SIG-M5 treated with dmso at 0.1 percent for 504 hours (cell line): ENCODE results near the gene ROBO4.

Source experiments
- DNase-seq: peaks from one replicate; lab custom pipeline; 2025; ENCODE audit not compliant: unreplicated experiment; lab: John Stamatoyannopoulos, UW

The ROBO4 gene

DNA sequence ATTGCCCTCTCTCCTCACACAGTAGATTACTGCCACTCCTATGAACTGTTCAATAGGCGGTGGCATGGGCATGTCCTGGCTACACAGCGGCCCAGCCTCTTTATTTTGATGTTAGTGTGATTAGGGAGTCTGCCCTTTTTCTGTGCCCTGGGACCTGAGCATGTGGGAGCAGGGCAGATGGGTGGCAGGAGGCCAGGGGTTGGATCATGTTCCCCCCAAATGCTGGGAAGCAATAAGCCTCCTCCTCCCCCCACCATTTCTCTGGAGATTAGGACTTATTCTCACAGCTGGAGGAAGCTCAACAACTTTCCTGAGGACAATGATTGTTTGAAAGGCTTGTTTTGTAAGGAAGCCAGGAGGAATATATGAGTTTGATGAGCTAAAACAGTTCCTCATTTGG is 22.2 kb upstream of the ROBO4 start:
- no peak for DNase-seq

DNA sequence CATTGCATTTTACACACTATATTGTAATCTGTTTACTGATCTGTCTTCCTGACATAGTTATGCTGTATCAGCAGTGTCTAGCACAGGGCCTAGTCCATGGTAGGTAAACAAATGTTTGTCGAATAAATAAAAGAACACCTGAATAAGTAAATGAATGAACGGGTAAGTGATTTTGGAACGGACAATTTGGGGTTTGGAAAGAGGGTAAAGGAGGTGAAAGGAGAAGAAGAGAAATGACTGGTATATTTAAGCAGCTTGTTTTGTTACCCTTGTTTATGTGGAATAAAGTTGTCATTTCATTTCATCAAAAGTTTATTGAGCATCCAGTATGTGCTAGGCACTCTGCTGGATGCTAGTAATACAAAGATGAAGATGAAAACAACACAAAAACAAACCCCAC is 21.3 kb upstream of the ROBO4 start, which contains the start of gene HEPN1:
Gene HEPN1, plus strand, starts transcription at position 301 of the 400 bp plus-strand sequence.
- DNase-seq, result no peak

DNA sequence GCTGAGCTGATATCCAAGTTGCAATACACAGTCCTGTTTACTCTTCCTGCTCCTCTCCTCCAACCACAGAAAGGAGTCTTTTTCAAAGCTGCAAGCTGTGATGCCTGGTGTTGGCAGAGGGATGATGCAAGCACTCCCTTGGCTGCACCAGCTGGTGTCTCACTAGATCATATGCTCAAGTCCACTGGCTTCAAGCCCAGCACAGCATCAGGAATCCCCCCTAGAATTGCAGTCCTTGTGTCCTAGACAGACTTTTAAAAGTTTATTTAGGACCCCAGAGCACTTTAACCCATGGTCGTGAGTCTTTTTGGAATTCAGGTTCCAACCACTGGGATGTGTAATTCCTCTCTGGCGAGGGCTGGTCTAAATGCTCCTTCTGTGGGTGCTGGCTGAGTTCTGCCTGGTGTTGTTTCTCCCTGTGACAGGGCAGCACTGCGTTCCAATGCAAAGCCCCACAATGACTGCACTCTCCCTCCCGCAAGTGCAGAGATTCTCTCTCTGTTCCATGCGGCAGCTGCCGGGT is 19.5 kb upstream of the ROBO4 start:
- no peak for DNase-seq

DNA sequence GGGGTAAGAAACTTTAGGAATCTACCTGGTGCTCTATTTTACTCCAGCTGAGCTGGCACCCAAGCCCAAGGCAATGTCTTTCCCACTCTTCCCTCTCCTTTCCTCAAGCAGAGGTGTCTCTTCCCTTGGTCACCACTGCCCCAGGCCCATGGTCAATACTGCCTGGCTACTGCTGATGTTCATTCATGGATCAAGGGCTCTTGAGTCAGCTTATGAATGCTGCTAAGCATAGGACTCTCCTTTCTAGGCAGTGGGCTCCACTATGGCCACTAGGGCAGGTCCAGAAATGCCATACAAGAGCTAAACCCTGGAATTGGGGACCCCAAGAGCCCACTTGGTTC is 18.7 kb upstream of the ROBO4 start:
- no peak for DNase-seq

DNA sequence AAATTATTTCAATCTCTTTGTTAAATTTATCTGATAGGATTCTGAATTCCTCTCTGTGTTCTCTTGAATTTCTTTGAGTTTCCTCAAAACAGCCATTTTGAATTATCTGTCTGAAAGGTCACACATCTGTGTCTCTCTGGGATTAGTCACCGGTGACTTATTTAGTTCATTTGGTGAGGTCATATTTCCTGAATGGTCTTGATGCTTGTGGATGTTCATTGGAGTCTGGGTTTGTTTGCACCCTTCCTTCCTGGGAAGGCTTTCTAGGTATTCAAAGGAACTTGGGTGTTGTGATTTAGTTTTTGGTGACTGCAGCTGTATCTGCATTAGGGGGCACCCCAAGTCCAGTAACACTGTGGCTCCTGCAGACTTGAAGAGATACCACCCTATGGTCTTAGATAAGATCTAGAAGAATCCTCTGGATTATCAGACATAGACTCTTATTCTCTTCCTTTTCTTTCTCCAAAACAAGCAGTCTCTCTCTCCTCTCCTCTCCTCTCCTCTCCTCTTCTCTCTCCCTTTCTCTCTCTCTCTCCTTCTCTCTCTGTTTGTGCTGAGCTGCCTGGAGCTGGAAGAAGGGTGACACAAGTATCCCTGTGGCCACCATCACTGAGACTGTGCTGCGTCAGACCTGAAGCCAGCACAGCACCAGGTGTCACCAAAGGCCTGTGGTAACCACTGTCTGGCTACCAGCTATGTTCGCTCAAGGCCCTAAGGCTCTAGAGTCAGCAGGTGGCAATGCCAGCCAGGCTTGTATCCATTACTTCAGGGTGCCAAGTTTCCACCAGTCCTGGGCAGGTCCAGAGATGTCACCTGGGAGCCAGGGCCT is 18.1 kb upstream of the ROBO4 start:
- no peak for DNase-seq

DNA sequence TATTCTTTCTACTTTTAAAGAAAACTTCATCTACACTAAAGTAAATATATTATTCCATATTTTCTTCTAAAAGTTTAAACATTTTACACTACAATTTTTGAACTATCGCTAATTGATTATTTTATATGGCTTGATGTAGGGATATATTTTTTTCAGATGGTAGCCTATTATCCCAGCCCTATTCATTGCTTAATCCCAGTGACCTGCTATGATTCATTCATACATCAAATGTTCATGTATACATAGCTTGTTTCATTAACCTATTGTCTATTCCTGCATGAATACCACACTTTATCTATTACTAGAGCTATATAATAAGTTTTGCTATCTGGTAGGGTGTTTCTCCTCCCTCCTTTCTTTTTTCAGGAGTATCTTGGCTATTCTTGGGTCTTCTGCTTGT is 5.0 kb upstream of the ROBO4 start:
- DNase-seq, result no peak

DNA sequence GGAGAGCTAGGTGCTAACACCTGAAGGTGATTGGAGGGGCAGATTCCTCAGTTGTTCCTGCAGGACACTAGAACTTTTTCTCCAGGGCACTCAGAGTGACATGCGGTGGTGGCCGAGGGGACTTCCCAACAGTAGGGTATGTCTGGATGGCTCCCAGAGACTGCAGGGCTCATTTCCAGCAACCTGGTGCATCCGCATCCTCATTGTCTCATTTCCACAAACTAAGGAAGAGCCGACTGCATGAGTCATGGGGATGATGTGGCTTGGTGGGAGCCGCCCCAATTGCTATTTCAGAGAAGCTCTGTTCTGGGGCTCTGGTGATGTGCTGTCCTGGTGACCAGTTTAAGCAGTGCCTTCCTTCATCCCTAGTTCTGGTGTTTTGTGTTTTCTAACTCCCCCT is 2.8 kb upstream of the ROBO4 start:
- no peak for DNase-seq

DNA sequence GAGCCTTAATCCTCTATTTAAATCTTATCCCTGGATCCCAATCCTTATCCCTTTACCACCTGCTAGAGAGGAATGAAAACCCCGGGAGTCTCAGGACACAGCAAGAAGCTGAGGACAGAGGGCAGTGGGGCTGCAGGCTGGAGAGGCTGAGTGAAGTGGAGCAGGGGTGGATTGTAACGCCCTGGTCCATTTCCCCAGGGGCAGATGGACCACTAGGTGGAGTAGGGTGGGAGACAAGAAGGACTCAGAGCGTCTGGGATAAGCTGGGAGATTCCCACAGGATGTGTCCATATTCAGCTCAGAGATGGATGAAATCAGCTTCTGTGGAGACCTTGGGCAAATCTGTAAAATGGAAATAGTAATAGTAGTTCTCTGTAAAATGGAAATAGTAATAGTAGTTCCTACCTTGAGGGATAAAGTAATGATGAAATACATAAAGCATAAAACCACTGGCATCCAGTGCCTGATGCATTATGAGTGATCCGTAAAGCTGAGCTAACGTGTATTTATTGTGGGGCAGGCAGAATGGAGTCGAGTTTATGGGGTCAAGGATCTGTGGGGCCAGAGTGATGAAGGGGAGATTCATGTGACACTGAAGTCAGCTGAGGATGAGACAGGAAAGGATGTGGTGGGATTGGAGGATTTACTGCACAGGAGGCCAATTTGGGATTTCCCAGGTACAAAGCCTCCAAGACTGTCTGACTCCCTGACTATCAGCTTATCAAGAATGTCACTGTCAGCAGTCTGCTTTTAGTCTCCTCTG is 1.9 kb upstream of the ROBO4 start:
- no peak for DNase-seq

DNA sequence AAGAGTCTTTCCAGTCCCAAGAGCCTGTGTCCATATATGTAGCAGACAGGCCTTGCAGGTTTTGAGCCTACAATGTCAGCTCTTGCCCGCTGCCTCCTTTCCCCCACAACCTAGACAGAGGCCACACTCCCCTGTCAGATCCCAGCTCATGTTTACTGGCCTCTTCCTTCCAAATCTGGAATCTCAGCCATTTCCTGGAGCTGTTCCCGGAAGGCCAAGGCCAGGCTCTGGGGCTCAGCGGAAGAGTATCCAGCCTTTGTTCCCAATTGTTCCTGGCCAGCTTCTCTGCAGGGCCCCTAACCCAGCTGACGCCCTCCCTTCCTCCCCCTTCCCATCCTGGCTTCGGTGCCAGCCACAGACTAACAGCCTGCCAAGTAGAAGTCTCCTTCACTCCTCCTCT is 1.0 kb upstream of the ROBO4 start:
- DNase-seq, result no peak

DNA sequence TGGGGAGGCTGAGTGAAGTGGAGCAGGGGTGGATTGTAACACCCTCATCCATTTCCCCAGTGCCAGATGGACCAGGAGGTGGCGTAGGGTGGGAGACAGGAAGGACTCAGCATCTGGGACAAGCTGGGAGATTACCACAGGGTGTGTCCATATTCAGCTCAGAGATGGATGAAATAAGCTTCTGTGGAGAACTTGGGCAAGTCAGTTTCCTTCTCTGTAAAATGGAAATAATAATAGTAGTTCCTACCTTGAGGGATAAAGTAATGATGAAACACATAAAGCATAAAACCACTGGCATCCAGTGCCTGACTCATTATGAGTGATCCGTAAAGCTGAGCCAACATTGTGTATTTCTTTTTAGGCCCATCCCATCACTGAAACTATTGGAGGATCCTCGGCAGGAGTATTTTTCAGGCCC is 607 bp upstream of the ROBO4 start:
- no peak for DNase-seq

DNA sequence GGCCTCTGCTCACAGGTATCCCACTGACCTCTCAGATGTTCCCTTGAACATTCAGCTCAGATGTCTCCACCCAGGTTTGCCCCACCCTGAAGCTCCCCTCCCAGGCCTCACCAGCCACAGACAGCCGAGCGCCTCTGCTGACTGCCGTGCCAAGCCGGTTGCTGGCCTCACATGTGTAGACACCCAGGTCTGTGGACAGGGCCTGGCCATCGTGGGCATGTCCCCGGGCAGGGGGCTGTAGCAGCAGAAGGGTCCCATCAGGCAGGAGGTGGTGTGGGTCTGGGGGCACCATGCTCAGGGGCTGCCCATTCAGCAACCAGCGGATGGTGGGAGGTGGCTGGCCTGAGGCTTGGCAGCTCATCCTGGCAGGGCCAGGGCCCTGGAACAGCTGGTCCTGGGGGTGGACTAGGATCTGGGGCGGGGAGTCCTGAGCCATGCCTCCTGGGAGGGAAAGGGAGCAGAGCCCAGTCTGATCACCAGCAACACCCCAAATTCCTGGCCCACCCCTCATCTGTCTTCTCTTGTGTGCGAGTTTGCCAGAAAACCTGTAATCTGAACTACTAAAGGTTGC is 759 bp downstream of the ROBO4 start:
- DNase-seq, result no peak

DNA sequence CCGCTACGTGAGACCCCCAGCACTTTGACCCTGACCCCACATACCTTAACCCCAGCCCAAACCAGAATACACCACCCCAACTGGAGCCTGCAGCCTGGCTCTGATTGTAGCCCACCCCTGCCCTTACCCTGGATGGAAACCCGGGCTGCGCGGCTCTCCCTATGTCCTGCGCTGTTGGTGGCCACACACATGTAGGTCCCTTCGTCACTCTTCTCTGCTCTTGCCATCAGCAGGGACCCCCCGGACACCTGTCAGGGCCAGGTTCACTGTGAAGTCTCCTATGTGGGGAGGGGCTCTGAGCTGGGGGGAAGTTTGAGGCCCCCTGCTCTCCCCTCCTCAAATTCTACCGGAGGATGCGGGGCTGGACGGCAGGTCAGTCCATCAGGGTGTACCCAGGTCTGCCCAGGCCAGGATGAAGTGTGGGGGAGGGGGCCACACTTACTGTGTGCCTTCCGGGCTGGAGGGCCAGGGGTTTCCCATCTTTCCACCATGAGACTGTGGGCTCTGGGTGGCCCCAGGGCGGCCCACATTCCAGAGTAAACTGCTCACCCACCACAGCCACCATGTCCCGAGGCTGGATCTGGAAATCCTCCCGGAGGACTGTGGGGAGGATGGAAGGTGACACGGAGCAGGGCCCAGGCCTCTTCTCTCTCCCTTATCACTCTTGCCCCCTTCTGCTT is 1.5 kb downstream of the ROBO4 start:
- no peak for DNase-seq

DNA sequence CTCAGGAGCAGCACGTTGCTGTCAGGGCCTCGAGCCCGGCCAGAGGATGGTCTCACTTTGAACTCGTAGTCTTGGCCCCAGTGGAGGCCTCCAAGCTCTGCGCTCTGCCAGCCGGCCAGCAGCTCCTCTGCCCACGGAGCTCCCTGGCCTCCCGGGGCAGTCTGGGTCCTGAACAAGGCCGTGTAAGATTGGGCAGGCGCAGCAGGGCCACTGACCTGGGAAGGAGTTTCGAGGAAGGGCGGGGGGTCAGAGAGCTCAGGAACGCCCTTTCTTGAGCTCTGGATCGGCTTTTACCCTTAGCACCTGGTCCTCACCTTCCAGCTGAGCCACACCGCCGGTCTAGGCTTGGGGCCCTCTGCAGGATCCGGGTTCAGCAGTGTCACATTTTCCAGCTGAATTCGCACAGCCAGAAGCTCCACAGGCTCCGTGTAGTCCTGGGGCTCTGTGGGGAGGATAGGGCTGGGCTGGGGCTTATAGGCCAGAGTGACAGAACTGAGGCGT is 2.1 kb downstream of the ROBO4 start:
- no peak for DNase-seq

DNA sequence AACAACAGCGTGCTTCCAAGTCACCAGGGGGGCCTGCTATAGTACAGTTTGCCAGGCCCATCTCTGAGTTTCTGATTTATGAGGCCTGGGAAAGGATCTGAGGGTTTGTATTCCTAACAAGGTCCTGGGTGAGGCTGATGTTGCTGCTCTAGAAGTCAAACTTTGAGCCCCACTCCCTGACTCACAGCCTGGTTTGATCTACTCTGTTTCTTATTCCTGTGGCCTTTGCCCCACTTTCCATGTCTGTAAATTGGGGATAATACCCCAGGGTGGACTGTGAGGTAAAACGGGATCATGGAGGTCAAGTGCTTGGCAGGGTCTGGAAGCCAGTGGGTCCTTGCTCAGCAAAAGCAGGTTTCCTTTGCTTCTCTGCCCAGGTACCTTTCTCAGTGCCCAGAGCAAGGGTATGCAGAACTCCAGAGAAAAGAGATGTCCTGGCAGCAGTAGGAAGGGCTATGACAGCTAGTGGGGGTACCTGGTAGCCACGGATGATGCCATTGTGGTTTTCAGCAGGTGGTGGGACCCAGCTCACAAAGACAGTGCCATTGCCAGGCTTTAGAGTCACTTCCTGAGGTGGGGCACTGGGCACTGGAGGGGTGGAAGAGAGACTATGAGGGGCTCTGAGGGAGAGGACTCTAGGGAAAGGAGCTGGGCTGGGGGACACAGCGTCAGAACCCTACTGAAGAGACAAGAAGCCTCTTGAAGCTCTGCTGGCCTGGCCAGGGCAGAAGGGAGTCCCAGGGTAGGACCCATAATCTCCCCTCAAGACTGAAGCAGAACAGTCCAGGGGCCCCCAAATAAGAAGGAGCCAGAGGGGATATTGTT is 2.8 kb downstream of the ROBO4 start:
- DNase-seq, result no peak

DNA sequence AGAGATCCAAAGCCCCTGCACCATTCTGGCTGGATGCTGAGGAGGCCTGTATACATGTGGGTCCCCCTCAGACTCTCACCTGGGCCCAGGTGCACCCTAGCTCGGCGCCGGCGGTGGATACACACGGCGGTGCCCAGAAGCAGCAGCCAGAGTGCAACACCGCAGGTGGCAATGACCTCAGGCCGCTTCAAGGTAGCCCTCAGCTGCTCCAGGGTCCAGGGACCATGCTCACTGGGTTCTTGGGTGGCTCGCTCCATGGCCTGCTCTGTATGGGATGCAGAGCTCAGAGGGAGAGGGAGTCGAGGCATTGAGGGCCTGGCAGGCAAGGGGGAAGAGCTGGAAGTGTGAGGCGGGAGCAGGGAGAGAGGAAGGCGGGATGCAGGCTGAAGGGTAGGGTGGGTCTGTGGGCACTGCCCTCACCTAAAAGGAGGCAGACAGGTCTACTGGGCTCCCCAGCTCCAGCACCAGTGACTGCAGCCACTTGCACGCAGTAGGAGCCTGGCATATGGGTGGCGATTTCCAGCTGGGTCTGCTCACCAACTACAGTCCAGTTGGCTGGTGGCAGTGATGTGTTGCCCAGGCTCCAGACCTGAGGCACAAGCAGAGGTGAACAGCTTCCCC is 3.8 kb downstream of the ROBO4 start:
- no peak for DNase-seq

DNA sequence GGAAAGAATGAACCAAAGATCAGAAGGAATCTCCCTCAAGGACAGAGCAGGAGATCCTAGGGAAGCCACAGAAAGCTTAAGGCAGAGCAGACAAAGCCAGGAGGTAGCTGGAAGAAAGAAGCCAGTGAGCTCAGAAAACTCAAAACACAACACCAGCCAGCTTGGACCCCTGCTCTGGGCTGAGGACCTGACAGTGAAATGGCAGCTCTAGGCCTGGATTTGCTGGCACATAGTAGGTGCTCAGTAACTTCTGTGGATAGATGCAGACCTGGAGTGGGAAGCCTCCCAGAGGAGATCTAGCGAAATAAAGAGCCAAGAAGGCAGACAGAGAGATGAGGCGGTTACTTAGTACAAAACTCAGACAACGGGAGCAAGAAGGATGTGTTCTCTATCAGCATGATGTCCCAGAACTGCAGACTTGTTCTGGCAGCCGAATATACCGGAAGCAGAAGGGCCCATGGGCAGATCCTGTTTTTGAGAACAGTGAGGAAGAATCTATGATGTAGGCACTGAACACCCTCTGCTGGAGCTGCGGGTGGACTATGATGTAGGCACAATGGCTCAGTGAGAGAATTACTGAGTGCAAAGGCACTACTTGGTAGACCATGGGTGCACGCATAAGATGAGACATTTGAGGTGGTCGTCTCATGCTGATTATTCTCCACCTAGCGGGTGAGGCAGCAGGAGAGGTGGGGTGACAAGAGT is 4.8 kb downstream of the ROBO4 start:
- no peak for DNase-seq

DNA sequence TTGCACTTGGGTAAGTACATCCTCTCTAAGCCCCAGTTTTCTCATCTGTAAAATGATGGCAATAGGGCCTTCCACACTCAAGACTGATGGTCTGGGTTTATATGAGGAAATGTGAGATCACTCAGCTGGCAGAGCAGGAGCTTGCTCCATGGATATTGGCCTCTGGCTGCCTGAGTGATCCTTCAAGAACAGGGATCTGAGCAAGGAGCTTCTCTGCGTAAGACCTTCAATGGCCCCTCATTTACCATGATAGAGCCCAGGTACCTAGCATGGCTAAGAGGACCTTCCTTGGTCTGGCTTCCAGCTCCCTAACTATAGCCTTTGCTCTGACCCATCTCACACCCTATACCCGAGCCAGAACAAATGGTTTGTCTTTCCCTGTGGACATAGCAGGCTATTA is 5.5 kb downstream of the ROBO4 start:
- DNase-seq, result no peak

DNA sequence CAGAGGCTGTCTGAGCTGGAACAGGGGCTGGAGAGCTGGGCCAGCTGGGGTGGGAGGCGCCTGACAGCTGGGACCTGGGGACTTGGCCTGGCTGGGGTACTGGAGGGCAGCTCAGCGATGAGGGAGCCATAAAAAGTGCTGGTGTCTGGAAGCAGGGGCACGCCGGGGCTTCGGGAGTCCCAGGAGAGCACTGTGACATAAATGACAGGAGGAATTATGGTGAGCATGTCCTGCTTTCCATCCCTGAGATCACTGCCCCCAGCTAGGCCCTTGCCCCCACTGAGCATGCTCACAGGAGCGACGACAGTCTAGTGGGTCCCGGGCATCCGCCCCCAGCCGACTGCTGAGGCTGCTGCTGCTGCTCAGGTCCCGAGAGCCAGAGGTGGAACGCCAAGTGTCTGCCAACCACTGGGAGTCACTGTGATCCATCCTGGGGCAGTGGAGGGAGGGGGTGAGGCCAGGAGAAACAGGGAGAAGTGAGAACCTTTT is 6.2 kb downstream of the ROBO4 start:
- no peak for DNase-seq
